Brain microvascular endothelial cell (primary cell): ENCODE data around the gene ANKRD33.

ENCODE experiments used
- DNase-seq: peaks from one replicate; pipeline ENCODE4 v3.0.0-alpha.2; 2020
- H3K27ac ChIP-seq: fragments of 250-450 bp; sonication (Bioruptor Pico); 2 replicates; pipeline ENCODE4 v1.5.1; 2020; ENCODE audit warnings: mild to moderate bottlenecking, moderate library complexity
- H3K27me3 ChIP-seq: fragments of 250-450 bp; sonication (Bioruptor Pico); replicated peaks from 2 replicates; pipeline ENCODE4 v1.5.1; 2020; ENCODE audit warnings: mild to moderate bottlenecking
- H3K36me3 ChIP-seq: fragments of 250-450 bp; sonication (Bioruptor Pico); replicated peaks from 2 replicates; pipeline ENCODE4 v1.5.1; 2020; ENCODE audit warnings: mild to moderate bottlenecking
- H3K4me3 ChIP-seq: 2 replicates; pipeline ENCODE4 v1.5.1; 2011; ENCODE audit warnings: low read depth, mild to moderate bottlenecking, control low read depth, low read length, moderate library complexity
- in situ Hi-C: cut with HindIII; loops from 2 replicates; pipeline ENCODE4 v1.10.0; 2017; ENCODE audit warnings: low sequenced_read_pairs, low pct_ligation_motif_present
- TF ChIP-seq, protein P1 (sequence below): IDR thresholded peaks from 2 replicates; pipeline ENCODE4 v1.5.1; 2011; ENCODE audit warnings: low read depth, mild to moderate bottlenecking, moderate library complexity, low read length, control low read depth, inconsistent platforms; ENCODE audit errors: missing control alignments

ANKRD33 gene

DNA sequence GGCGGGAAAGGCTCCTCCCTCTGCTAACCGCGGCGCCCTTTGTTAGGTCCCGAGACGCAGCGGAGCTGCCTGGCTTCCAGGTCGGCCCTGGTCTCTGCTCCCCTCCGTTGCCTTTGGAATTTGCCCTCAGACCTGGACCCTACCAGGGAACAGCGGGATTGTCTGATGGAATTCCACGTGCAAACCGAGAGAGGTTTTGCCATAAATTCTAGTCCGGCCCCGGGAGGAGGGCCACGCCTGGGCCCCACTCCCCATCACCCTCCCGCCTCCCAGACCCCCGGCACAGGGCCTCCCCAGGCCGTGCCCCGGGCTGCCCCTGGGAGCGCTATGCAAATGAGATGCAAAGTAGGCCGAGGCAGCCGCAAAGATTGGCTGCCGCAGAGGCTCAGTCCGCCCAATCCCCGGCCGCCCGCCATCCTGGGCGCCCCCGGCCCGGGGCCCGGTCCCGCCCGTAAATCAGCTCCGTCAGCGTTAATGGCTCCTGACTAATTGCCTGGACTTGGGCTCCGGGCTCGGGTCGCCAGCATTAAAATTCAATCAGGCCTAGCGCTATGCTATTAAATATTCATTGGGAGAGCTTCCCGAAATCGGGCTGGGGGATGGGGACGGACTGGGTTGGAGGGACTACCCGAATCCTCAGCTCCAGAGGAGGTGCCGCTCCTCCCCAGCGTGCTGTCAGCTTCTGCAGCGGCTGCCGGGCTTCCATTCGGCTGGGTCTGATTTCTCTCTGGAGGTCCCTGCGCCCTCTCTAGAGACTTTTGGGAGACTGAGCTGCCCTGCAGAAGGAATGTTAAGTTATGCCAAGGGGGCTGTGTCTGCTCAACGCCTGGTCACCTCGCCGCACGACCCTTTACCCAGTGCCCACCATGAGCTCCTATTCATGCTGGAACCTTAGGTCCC, 23.7 kb upstream of the ANKRD33 start:
- Histone ChIP-seq H3K36me3 (no peaks in the 10 kb centered on the region), H3K27ac (no peak overlapping the region), H3K4me3 (peak overlapping the region; percentile 52), H3K27me3 (peaks cover 22% of the 10 kb centered on the region)
- in situ Hi-C loops = no loop called here
- TF ChIP-seq, protein P1, sequence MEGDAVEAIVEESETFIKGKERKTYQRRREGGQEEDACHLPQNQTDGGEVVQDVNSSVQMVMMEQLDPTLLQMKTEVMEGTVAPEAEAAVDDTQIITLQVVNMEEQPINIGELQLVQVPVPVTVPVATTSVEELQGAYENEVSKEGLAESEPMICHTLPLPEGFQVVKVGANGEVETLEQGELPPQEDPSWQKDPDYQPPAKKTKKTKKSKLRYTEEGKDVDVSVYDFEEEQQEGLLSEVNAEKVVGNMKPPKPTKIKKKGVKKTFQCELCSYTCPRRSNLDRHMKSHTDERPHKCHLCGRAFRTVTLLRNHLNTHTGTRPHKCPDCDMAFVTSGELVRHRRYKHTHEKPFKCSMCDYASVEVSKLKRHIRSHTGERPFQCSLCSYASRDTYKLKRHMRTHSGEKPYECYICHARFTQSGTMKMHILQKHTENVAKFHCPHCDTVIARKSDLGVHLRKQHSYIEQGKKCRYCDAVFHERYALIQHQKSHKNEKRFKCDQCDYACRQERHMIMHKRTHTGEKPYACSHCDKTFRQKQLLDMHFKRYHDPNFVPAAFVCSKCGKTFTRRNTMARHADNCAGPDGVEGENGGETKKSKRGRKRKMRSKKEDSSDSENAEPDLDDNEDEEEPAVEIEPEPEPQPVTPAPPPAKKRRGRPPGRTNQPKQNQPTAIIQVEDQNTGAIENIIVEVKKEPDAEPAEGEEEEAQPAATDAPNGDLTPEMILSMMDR = no peak
- no peak for DNase-seq

DNA sequence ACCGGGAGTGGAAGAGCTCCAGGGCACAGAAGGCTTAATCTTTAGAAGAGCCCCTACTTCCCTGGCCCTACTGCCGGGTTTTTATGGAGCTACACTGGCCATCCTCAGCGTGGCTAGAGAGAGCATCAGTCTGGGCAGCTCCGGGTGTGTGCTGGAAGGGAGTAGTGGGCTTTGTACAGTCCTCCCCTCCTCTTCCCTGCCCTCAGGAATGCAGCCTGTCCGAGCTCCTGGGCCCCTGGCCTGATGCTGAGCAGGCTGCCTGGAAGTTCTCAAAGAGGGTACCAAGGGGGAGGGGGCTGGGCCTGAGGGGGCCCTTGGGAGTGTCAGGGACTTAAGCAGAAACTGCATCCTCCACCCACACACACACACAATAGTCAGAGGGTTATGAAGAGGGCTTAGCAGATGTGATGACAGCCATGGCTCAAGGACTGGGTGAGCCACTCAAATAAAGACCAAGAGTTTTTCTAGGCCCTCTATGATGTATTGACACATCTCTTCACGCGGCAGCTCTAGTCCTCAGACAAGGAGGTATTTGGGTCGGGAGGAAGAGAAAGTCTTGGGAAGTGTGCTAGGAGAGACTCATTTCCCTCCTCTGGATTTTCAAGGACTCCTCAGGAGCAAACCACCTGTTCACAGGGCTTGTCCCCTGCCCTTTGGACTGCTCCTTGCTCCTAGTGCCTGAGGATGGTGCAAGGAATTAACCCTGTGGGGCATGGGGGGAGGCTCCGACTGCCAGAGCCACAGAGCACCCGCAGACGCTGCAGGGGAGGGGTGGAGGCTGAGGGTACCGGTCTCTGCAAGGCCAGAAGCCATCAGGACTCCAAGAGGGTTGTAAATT, 22.9 kb upstream of the ANKRD33 start:
- no peaks in the 10 kb centered on the region for H3K36me3 ChIP-seq
- peak overlapping the region; percentile 52 for H3K4me3 ChIP-seq
- DNase-seq = no peak
- peaks cover 30% of the 10 kb centered on the region for H3K27me3 ChIP-seq
- TF ChIP-seq, protein P1 = no peak
- H3K27ac ChIP-seq = no peak overlapping the region
- in situ Hi-C loops = no loop called here

DNA sequence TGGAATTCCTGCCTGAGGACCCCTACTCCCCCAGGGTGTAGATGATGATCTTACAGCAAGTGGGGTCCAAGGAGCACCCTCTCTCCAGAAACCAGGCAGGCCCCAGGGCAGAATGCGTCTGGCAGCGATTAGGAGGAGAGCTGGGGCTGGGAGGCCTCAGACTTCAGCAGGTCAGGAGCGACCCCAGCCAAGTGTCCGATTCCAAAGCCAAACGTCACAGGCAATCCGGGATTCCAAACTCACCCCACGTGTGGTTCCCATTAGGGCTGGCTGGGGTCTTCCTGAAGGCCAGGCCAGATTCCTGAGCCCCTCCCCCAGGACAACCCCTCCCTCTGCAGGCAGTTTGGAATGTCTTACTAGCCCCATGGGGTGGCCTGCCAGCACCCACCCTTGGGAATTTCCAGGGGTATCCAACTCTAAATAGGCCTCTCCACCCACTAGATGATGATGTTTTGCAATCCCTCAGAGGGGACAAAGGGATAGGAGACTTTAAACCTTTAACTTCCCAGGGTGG, 22.1 kb upstream of the ANKRD33 start:
- no peaks in the 10 kb centered on the region for H3K36me3 ChIP-seq
- no peak overlapping the region for H3K27ac ChIP-seq
- in situ Hi-C loops = no loop called here
- peaks cover 32% of the 10 kb centered on the region for H3K27me3 ChIP-seq
- DNase-seq = no peak
- TF ChIP-seq, protein P1 = no peak
- H3K4me3 ChIP-seq = no peak overlapping the region

DNA sequence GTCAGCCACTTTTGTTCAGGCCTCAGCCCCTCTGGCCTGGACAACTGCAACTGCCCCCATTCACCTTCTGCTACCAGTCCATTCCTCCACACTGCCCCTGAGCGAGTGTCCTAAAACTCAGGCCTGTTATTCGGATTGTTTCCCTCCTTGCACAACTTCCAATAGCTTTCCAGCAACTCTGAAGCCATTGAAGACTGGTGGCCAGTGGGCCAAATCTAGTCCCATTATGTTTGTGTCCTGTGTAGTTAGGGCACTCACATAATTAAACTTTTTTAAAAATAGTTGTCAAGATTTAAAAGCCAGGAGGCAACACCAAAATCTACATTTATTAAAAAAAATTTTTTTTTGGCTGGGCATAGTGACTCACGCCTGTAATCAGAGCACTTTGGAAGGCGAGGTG, 21.6 kb upstream of the ANKRD33 start:
- peaks cover 36% of the 10 kb centered on the region for H3K27me3 ChIP-seq
- in situ Hi-C loops = no loop called here
- TF ChIP-seq, protein P1 = no peak

DNA sequence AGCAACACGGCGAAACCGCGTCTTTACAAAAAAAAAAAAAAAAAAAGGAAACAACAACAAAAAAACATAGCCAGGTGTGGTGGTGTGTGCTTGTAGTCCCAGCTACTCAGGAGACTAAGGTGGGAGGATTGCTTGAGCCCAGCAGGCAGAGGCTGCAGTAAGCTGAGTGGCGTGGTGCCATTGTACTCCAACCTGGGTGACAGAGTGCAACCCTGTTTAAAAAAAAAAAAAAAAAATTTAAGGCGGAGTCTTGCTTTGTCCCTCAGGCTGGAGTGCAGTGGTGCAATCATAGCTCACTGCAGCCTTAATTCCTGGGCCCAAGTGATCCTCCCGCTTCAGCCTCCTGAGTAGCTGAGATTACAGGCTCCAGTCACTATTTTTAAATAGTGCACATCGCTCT, 21.1 kb upstream of the ANKRD33 start:
- no peak overlapping the region for H3K4me3 ChIP-seq
- peaks cover 36% of the 10 kb centered on the region for H3K27me3 ChIP-seq
- TF ChIP-seq, protein P1 = no peak
- no peak overlapping the region for H3K27ac ChIP-seq
- DNase-seq = no peak
- in situ Hi-C loops = no loop called here
- no peaks in the 10 kb centered on the region for H3K36me3 ChIP-seq

More for the DNA sequence above, 21.6 kb upstream of the ANKRD33 start:
- no peak for DNase-seq
- Histone ChIP-seq H3K4me3 (no peak overlapping the region), H3K27ac (no peak overlapping the region), H3K36me3 (no peaks in the 10 kb centered on the region)
